Right cardiac atrium (tissue), 5 donors: Measurements from ENCODE around the gene RBBP7. TPM values are rescaled to one million over a fixed set of nuclear protein-coding genes. Genes with fewer than 3 reads are reported as not detected.

Source experiments
- ATAC-seq, 2 donors: fragments of 200-7000 bp; cut with Tn5 transposase; one replicate each; pipeline versions ENCODE4 v1.8.0 to v1.9.1; 2020; ENCODE audit warnings: moderate library complexity in 2 of 2, mild to moderate bottlenecking in 1 of 2
- DNase-seq, 3 donors: peaks; one replicate each; pipeline ENCODE4 v3.0.0-alpha.2; 2020
- H3K27ac ChIP-seq: one replicate; pipeline ENCODE4 v1.5.1; 2013; ENCODE audit warnings: mild to moderate bottlenecking, low read length, control low read depth, moderate library complexity
- H3K27me3 ChIP-seq: one replicate; pipeline ENCODE4 v1.6.1; 2013; ENCODE audit not compliant: control insufficient read depth, insufficient read depth
- H3K4me1 ChIP-seq: one replicate; pipeline ENCODE4 v1.6.1; 2013; ENCODE audit warnings: low read length; ENCODE audit not compliant: control insufficient read depth, insufficient read depth
- H3K4me3 ChIP-seq: one replicate; pipeline ENCODE4 v1.5.1; 2013; ENCODE audit warnings: low read length, control low read depth
- H3K9me3 ChIP-seq: one replicate; pipeline ENCODE4 v1.6.1; 2013; ENCODE audit warnings: low read length; ENCODE audit not compliant: control insufficient read depth
- WGBS: extraction: QIAGEN DNeasy Blood & Tissue Kit; methylation state at CpG from one replicate; pipeline ENCODE4 v1.1.7; 2013; 5-methylcytosine and 5-hydroxymethylcytosine counted together
- intact Hi-C, 4 donors: fragments of 100-400 bp; cut with DNase I; formaldehyde crosslinking; loops; one replicate each; pipeline versions ENCODE4 v1.11.0 to v1.14.0; 2022 to 2023
- polyA plus RNA-seq: library from polyadenylated mRNA; stranded (reverse); fragments of 200-250 nt; gene quantifications from one replicate; pipeline ENCODE4 v1.2.3, GENCODE V29; 2013
- total RNA-seq, 4 donors: library from RNA; stranded (reverse); fragmentation: NEBNext Ultra II Directional; extraction: Animal tissue kit (Norgen Biotek cat#: 25700); gene quantifications; one replicate each; pipeline ENCODE4 v1.2.1, GENCODE V29; 2021
- donor health status: healthy with polysubstance abuse.
- donor health status: DM: no; HTN: yes; CAD: no.
- donor health status: DM: no; HTN: no; CAD: no.
- donor health status: DM: no; HTN: yes; CAD: no; lungs with severe emphysema.
- donor health status: DM: yes; HTN: yes; CAD: no.

The RBBP7 gene
- total and polyA plus RNA-seq, 5 donors: 86.9 to 118 (median 94.3) TPM

- ATAC-seq (no peak), DNase-seq (no peak)
- Histone ChIP-seq H3K4me3 (no peak overlapping the region), H3K27me3 (no peaks in the 10 kb centered on the region), H3K9me3 (no peaks in the 10 kb centered on the region), H3K4me1 (peaks cover 6% of the 10 kb centered on the region), H3K27ac (no peak overlapping the region)
- intact Hi-C loops: no loop called here
- 42% methylated on average over 3 of the region's 3 CpGs for WGBS
Measured at GRCh38 chrX:16843208-16843909, 26.8 kb downstream of the RBBP7 start.

GRCh38 chrX:16842684-16843083, 27.5 kb downstream of the RBBP7 start:
- Histone ChIP-seq H3K9me3 (no peaks in the 10 kb centered on the region), H3K27me3 (no peaks in the 10 kb centered on the region), H3K4me3 (no peak overlapping the region), H3K4me1 (peaks cover 6% of the 10 kb centered on the region), H3K27ac (no peak overlapping the region)
- ATAC-seq: no peak
- 64% methylated on average over 3 of the region's 3 CpGs for WGBS
- DNase-seq: no peak
- intact Hi-C loops: no loop called here

GRCh38 chrX:16839852-16840460, 30.2 kb downstream of the RBBP7 start:
- DNase-seq: peak in 2 of 3 donors; percentile 24 to 55
- Histone ChIP-seq H3K27ac (peak overlapping the region; percentile 67), H3K9me3 (no peaks in the 10 kb centered on the region), H3K4me1 (peaks cover 6% of the 10 kb centered on the region), H3K4me3 (no peak overlapping the region), H3K27me3 (no peaks in the 10 kb centered on the region)
- ATAC-seq: peak in 1 of 2 donors; percentile 28
- intact Hi-C loops: no loop called here
- WGBS: 87% methylated on average over 14 of the region's 14 CpGs

GRCh38 chrX:16839219-16839851, 30.8 kb downstream of the RBBP7 start:
- DNase-seq (no peak), ATAC-seq (no peak)
- peak overlapping the region; percentile 57 for H3K27ac ChIP-seq
- H3K4me3 ChIP-seq: no peak overlapping the region
- H3K27me3 ChIP-seq: no peaks in the 10 kb centered on the region
- H3K9me3 ChIP-seq: no peaks in the 10 kb centered on the region
- intact Hi-C loops: no loop called here
- 56% methylated on average over 5 of the region's 5 CpGs for WGBS
- peaks cover 6% of the 10 kb centered on the region for H3K4me1 ChIP-seq

GRCh38 chrX:16838202-16839066, 31.7 kb downstream of the RBBP7 start:
- no peak for DNase-seq
- Histone ChIP-seq H3K27me3 (no peaks in the 10 kb centered on the region), H3K9me3 (no peaks in the 10 kb centered on the region), H3K4me1 (peaks cover 6% of the 10 kb centered on the region), H3K27ac (peak overlapping the region; percentile 61), H3K4me3 (no peak overlapping the region)
- intact Hi-C loops: no loop called here
- 54% methylated on average over 11 of the region's 11 CpGs for WGBS
- ATAC-seq: peak; percentile 63 to 70

- peaks cover 6% of the 10 kb centered on the region for H3K4me1 ChIP-seq
- DNase-seq (no peak), ATAC-seq (peak; percentile 25 to 40)
- H3K4me3 ChIP-seq: no peak overlapping the region
- H3K9me3 ChIP-seq: no peaks in the 10 kb centered on the region
- intact Hi-C loops: no loop called here
- H3K27ac ChIP-seq: no peak overlapping the region
- H3K27me3 ChIP-seq: no peaks in the 10 kb centered on the region
- WGBS: 62% methylated on average over 9 of the region's 9 CpGs
Measured at GRCh38 chrX:16836371-16836770, 33.8 kb downstream of the RBBP7 start.

GRCh38 chrX:16834806-16835205, 35.4 kb downstream of the RBBP7 start:
- H3K27me3 ChIP-seq: no peaks in the 10 kb centered on the region
- 67% methylated on average over 6 of the region's 6 CpGs for WGBS
- H3K4me3 ChIP-seq: no peak overlapping the region
- DNase-seq: no peak
- H3K27ac ChIP-seq: no peak overlapping the region
- no peak for ATAC-seq
- intact Hi-C loops: no loop called here
- H3K9me3 ChIP-seq: no peaks in the 10 kb centered on the region
- H3K4me1 ChIP-seq: peaks cover 6% of the 10 kb centered on the region

GRCh38 chrX:16832301-16832700, 37.9 kb downstream of the RBBP7 start:
- ATAC-seq: no peak
- intact Hi-C loops: no loop called here
- no peak for DNase-seq
- Histone ChIP-seq H3K9me3 (no peaks in the 10 kb centered on the region), H3K27me3 (no peaks in the 10 kb centered on the region), H3K4me1 (no peaks in the 10 kb centered on the region), H3K27ac (no peak overlapping the region), H3K4me3 (no peak overlapping the region)
- WGBS: 64% methylated on average over 5 of the region's 5 CpGs

GRCh38 chrX:16828124-16828908, 41.8 kb downstream of the RBBP7 start:
- DNase-seq (peak in 1 of 3 donors; percentile 28), ATAC-seq (peak; percentile 72 to 89)
- Histone ChIP-seq H3K4me1 (no peaks in the 10 kb centered on the region), H3K27me3 (no peaks in the 10 kb centered on the region), H3K4me3 (no peak overlapping the region), H3K27ac (peak overlapping the region; percentile 12), H3K9me3 (no peaks in the 10 kb centered on the region)
- 39% methylated on average over 6 of the region's 6 CpGs for WGBS
- intact Hi-C loops: loop anchor here in 2 of 4 donors (5.0 to 10.0 kb wide), 2 partner anchors 34 to 216 kb away; no protein-coding TSS in a partner anchor

- no peaks in the 10 kb centered on the region for H3K9me3 ChIP-seq
- 78% methylated on average over 2 of the region's 2 CpGs for WGBS
- no peak for ATAC-seq
- no peaks in the 10 kb centered on the region for H3K27me3 ChIP-seq
- intact Hi-C loops: loop anchor here in 2 of 4 donors (5.0 to 10.0 kb wide), 2 partner anchors 35 to 218 kb away; no protein-coding TSS in a partner anchor
- H3K4me1 ChIP-seq: no peaks in the 10 kb centered on the region
- no peak overlapping the region for H3K4me3 ChIP-seq
- no peak for DNase-seq
- no peak overlapping the region for H3K27ac ChIP-seq
Measured at GRCh38 chrX:16827225-16827624, 42.9 kb downstream of the RBBP7 start.
